WTC11 (cell line): ENCODE data around the gene CNTNAP2. TPM values are rescaled to one million over a fixed set of nuclear protein-coding genes. Genes with fewer than 3 reads are reported as not detected.

Experiments used
- ATAC-seq: fragments of 200-7000 bp; cut with Tn5 transposase; 2 replicates; pipeline ENCODE4 v1.10.0; 2021; ENCODE audit warnings: mild to moderate bottlenecking, moderate library complexity
- CTCF ChIA-PET: fragments of 300-600 bp; sonication (Branson Sonifier 250); formaldehyde crosslinking; loops from one replicate; lab custom pipeline; 2021; ENCODE audit warnings: antibody characterized with exemption; lab: Charles Lee
- POLR2A ChIA-PET: fragments of 350-600 bp; sonication (Branson Sonifier 250); formaldehyde crosslinking; loops from one replicate; lab custom pipeline; 2021; ENCODE audit warnings: antibody characterized with exemption; lab: Charles Lee
- DNase-seq: peaks from one replicate; pipeline ENCODE4 v3.0.0; 2021; ENCODE audit warnings: low spot score
- H3K27ac Mint-ChIP-seq: 2 replicates; pipeline ENCODE4 v1.8.0; 2021; ENCODE audit warnings: mixed read lengths
- H3K27me3 Mint-ChIP-seq: 2 replicates; pipeline ENCODE4 v1.8.0; 2021; ENCODE audit warnings: low read depth, mild to moderate bottlenecking, moderate library complexity, mixed read lengths
- H3K36me3 Mint-ChIP-seq: 2 replicates; pipeline ENCODE4 v1.8.0; 2021; ENCODE audit warnings: mixed read lengths
- H3K4me1 Mint-ChIP-seq: 2 replicates; pipeline ENCODE4 v1.8.0; 2022; ENCODE audit warnings: mixed read lengths
- H3K4me3 Mint-ChIP-seq: 2 replicates; pipeline ENCODE4 v1.8.0; 2021; ENCODE audit warnings: mild to moderate bottlenecking, moderate library complexity, mixed read lengths
- H3K9me3 Mint-ChIP-seq: 2 replicates; pipeline ENCODE4 v1.8.0; 2021; ENCODE audit warnings: mixed read lengths
- ARID4B ChIP-seq: sonication (generic); formaldehyde crosslinking; IDR thresholded peaks from 2 replicates; pipeline ENCODE4 v1.8.0; 2023; ENCODE audit warnings: missing genetic modification reagents, mild to moderate bottlenecking, borderline replicate concordance
- ATF3 ChIP-seq: sonication (generic); formaldehyde crosslinking; conservative IDR thresholded peaks from 2 replicates; pipeline ENCODE4 v1.8.1; 2022; ENCODE audit warnings: mild to moderate bottlenecking, missing genetic modification reagents
- CBFB ChIP-seq: sonication (generic); formaldehyde crosslinking; IDR thresholded peaks from 2 replicates; pipeline ENCODE4 v1.8.1; 2022; ENCODE audit warnings: mild to moderate bottlenecking, low read depth, missing genetic modification reagents
- E2F4 ChIP-seq: sonication (generic); formaldehyde crosslinking; IDR thresholded peaks from 2 replicates; pipeline ENCODE4 v1.8.1; 2022; ENCODE audit warnings: low read depth, mild to moderate bottlenecking, moderate library complexity, missing genetic modification reagents, borderline replicate concordance
- GRHL2 ChIP-seq: fragments of 250-450 bp; sonication (Bioruptor Pico); IDR thresholded peaks from 2 replicates; pipeline ENCODE4 v1.8.0; 2022; ENCODE audit warnings: mild to moderate bottlenecking, moderate library complexity; ENCODE audit not compliant: insufficient replicate concordance, severe bottlenecking
- MXD4 ChIP-seq: fragments of 250-450 bp; sonication (Bioruptor Pico); IDR thresholded peaks from 2 replicates; pipeline ENCODE4 v1.8.0; 2021; ENCODE audit warnings: mild to moderate bottlenecking, moderate library complexity, borderline replicate concordance
- NR1H2 ChIP-seq: sonication (generic); formaldehyde crosslinking; IDR thresholded peaks from 2 replicates; pipeline ENCODE4 v1.9.0; 2021; ENCODE audit warnings: mild to moderate bottlenecking, moderate library complexity, missing genetic modification reagents
- SOX15 ChIP-seq: fragments of 250-450 bp; sonication (Bioruptor Pico); IDR thresholded peaks from 2 replicates; pipeline ENCODE4 v1.9.0; 2021; ENCODE audit warnings: mild to moderate bottlenecking
- ZNF423 ChIP-seq: fragments of 250-450 bp; sonication (Bioruptor Pico); IDR thresholded peaks from 2 replicates; pipeline ENCODE4 v2.1.2; 2022; ENCODE audit warnings: mild to moderate bottlenecking, moderate library complexity
- total RNA-seq: library from RNA; stranded (reverse); gene quantifications from 3 replicates; pipeline ENCODE4 v1.2.3, GENCODE V29; 2021
- TF ChIP-seq, protein P1 (sequence below): sonication (generic); formaldehyde crosslinking; IDR thresholded peaks from 2 replicates; pipeline ENCODE4 v1.8.1; 2023; ENCODE audit warnings: mild to moderate bottlenecking, missing genetic modification reagents
- TF ChIP-seq, protein P2 (sequence below): sonication (generic); formaldehyde crosslinking; IDR thresholded peaks from 2 replicates; pipeline ENCODE4 v1.8.1; 2023; ENCODE audit warnings: mild to moderate bottlenecking, missing genetic modification reagents, moderate library complexity
- TF ChIP-seq, protein P3 (sequence below): fragments of 250-450 bp; sonication (Bioruptor Pico); IDR thresholded peaks from 2 replicates; pipeline ENCODE4 v1.9.0; 2021; ENCODE audit warnings: mild to moderate bottlenecking
- TF ChIP-seq, protein P4 (sequence below): sonication (generic); formaldehyde crosslinking; IDR thresholded peaks from 2 replicates; pipeline ENCODE4 v1.8.1; 2022; ENCODE audit warnings: mild to moderate bottlenecking, missing genetic modification reagents, moderate library complexity, borderline replicate concordance

CNTNAP2 gene
- total RNA-seq, 1 experiment from 2014 or later = 63.8 TPM

- H3K4me1 Mint-ChIP-seq = peaks cover 12% of the 10 kb centered on the region
- no peak overlapping the region for H3K4me3 Mint-ChIP-seq
- CTCF ChIA-PET = no interaction called here
Measured at GRCh38 chr7:148238761-148239325, 2122.2 kb downstream of the CNTNAP2 start.

DNA sequence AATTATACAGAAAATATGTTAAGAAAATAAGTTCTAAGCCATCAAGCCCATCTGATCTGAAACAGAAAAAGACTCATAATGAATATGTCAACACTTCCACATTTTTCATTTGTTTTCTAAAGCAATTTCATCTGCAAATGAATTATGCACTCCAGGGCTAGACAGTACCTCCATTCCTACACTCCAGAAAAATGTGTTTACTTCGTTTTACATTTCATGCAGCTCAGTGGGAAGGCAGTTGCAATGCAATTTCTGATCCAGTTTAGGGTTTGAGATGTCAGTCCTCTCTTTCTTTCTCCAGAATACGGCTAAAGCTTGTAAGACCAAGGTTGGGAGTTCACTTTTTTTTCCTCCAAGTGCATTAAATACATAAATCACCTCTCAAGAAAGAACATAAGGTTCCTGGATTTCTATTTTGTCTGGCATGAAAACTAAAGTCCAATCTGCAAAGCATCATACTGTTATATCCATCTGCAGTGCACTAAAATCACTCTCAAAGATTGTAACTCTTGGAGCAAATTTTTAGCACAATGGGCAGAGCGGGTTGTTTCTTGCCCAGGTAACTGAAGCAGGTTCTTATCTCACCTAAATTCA lies 2125.2 kb downstream of the CNTNAP2 start:
- CTCF ChIA-PET = interaction anchor here (0.7 to 3.0 kb wide), 25 partner anchors 9 to 810 kb away, joined by 3 to 36 read pairs (median 5); no protein-coding TSS in a partner anchor

More at GRCh38 chr7:148238761-148239325, 2122.2 kb downstream of the CNTNAP2 start:
- DNase-seq (no peak), ATAC-seq (no peak)
- H3K9me3 Mint-ChIP-seq = peaks cover 5% of the 10 kb centered on the region; the same call in 1 of the 2 replicates
- H3K27ac Mint-ChIP-seq = no peak overlapping the region
- H3K36me3 Mint-ChIP-seq = no peaks in the 10 kb centered on the region
- peaks cover 9% of the 10 kb centered on the region for H3K27me3 Mint-ChIP-seq
- TF ChIP-seq CBFB (no peak), ZNF423 (no peak), SOX15 (no peak), MXD4 (no peak), ARID4B (CRISPR knock-in tag) (no peak)
- TF ChIP-seq, protein P1, sequence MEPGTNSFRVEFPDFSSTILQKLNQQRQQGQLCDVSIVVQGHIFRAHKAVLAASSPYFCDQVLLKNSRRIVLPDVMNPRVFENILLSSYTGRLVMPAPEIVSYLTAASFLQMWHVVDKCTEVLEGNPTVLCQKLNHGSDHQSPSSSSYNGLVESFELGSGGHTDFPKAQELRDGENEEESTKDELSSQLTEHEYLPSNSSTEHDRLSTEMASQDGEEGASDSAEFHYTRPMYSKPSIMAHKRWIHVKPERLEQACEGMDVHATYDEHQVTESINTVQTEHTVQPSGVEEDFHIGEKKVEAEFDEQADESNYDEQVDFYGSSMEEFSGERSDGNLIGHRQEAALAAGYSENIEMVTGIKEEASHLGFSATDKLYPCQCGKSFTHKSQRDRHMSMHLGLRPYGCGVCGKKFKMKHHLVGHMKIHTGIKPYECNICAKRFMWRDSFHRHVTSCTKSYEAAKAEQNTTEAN (CRISPR knock-in tag) = no peak
- POLR2A ChIA-PET = no interaction called here

More for the DNA sequence above, 2125.2 kb downstream of the CNTNAP2 start:
- H3K4me3 Mint-ChIP-seq = no peak overlapping the region
- no peaks in the 10 kb centered on the region for H3K36me3 Mint-ChIP-seq
- DNase-seq = no peak
- H3K27ac Mint-ChIP-seq = no peak overlapping the region
- peaks cover 9% of the 10 kb centered on the region for H3K27me3 Mint-ChIP-seq
- peaks cover 12% of the 10 kb centered on the region for H3K4me1 Mint-ChIP-seq
- no peak for TF ChIP-seq ATF3 (CRISPR knock-in tag)
- TF ChIP-seq, protein P2, sequence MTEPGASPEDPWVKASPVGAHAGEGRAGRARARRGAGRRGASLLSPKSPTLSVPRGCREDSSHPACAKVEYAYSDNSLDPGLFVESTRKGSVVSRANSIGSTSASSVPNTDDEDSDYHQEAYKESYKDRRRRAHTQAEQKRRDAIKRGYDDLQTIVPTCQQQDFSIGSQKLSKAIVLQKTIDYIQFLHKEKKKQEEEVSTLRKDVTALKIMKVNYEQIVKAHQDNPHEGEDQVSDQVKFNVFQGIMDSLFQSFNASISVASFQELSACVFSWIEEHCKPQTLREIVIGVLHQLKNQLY (CRISPR knock-in tag) = no peak
- TF ChIP-seq, protein P3, sequence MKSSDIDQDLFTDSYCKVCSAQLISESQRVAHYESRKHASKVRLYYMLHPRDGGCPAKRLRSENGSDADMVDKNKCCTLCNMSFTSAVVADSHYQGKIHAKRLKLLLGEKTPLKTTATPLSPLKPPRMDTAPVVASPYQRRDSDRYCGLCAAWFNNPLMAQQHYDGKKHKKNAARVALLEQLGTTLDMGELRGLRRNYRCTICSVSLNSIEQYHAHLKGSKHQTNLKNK (CRISPR knock-in tag) = no peak
- no peak for TF ChIP-seq GRHL2 (CRISPR knock-in tag)
- TF ChIP-seq, protein P4, sequence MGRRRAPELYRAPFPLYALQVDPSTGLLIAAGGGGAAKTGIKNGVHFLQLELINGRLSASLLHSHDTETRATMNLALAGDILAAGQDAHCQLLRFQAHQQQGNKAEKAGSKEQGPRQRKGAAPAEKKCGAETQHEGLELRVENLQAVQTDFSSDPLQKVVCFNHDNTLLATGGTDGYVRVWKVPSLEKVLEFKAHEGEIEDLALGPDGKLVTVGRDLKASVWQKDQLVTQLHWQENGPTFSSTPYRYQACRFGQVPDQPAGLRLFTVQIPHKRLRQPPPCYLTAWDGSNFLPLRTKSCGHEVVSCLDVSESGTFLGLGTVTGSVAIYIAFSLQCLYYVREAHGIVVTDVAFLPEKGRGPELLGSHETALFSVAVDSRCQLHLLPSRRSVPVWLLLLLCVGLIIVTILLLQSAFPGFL = no peak
- TF ChIP-seq NR1H2 (CRISPR knock-in tag) = no peak
- no peak for TF ChIP-seq E2F4 (CRISPR knock-in tag)
- H3K9me3 Mint-ChIP-seq = no peaks in the 10 kb centered on the region
- ATAC-seq = no peak
- POLR2A ChIA-PET = no interaction called here
